GM21619 (cell line): ENCODE data around the gene MEGF10.
"Not testable (repeated sequence)": the region's sequence is repeated elsewhere in the genome, so short reads cannot be mapped to it uniquely, and the experiment has no call there.

ENCODE experiments used
- ATAC-seq: cut with Tn5 transposase; IDR thresholded peaks from one replicate; pipeline ENCODE4 v1.9.1; 2021; ENCODE audit not compliant: unreplicated experiment

Gene MEGF10

DNA sequence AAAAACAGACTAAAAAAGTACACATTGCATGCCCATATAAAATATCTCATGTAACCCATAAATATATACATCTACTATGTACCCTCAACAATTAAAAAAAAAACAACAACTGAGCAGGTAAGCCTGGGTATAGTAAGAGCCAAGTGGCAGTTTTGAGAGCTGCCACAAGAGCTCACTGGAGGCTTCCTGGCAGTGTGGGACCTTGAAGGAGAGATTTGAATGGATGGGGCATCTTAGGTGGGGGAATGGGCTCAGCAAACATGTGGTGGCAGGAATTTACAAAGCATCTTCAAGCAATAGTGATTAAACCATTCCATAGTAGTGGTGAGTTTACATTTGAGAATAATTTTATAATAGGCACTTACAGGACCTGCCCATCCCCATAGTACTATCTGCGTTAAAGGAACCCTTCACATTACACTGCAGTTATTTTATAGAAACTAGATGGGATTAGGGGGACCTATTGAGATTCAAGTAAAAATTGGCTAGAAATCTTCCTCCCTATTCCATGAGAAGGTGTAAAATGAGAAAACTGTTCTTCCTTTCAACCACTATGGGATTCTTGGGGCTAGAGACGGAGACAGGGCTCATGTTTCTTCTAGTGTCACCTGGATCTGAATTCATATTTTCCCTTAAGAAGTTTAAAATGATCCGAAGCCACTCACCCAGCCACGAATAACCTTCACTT lies 6.9 kb downstream of the MEGF10 start:
- ATAC-seq = no peak

DNA sequence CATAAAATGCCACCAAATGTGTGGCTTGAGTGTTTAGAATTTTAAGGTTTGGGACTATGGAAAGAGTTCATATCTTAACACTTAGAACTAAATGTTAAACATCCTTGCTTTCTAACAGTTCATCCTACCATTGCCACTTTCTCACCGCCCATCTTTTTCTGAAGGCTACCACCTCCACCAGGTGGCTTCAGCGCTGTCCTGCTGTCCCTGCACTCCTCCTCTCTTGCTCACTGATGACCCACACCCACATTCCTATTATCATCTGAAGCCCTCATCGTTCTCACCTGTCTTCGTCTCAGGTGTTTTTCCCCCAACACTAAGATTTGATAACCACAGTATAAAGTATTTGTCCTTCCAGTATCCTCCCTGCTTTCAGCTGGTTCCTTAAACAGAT lies 7.4 kb downstream of the MEGF10 start:
- no peak for ATAC-seq

DNA sequence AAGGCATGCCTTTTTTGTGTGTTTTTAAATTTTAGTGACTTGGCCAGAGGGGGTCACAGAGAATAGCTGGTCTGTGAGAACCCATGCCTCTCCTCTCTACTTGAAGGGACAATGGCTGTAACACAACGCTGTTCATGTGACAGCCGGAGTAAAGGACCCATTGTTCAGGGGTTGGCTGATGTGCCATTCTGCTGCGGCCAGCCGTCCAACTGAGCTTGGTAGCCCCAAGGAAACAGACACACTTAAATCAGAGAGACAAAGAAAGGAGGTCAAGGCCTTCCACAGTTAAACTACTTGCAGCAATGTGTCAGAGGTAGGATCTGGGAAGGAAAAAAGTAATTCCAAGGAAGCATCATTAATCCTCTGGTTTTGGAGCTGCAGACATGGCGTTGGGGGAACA lies 8.1 kb downstream of the MEGF10 start:
- no peak for ATAC-seq

DNA sequence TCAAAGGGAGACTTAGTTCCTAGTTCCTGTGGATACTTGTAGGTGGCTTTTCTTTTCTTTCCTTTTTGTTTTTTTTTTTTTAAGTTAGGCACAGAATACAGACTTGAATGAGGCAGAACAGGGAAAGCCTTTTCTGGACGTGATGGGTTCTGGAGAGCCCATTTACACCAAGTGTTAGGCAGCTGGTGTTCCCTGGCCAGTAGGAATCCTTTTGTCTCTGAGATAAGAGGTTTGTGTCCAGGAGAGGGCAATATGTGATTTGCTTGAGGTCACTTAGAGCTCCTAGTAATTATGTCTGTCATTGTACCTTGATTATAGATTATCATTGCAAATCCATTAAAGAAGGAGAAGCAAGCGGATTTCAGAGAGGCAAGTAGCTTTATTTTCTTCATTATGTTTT lies 9.1 kb downstream of the MEGF10 start:
- no peak for ATAC-seq

DNA sequence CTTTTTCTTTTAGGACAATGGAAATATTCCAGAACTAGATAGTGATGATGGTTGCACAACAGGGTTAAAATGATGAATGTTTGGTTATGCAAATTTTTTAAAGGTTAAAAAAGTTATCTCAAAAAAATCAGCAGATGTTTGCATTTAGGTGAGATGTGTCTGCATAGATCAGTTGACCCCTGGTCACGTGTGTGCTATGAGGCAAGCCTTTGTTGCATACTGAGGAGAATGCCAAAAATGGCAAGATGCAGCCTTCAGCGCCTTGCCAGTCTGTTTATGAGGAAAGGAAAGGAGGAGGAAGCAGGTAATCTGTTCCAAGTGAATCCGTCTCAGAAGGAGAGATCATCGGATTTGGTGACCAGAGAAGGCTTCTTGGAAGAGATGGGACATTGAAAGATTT lies 11.9 kb downstream of the MEGF10 start:
- ATAC-seq = no peak

DNA sequence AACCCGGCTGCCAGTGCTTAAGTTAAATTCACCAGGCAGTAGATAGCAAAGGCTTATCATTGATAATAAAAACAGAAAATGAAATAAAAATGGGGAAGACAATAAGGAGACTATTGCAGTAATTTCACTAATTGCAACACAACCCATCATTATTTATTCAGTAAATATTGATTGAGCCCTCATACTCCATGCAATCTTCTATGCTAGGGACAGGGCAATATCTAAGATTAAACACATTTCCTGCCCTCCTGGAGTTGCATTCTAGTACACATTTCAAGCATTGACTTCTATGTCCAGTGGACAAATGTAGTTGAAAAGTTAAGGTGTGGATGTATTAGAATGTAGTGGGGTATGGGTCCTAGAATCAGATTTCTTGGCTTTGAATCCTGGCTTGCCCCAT lies 12.8 kb downstream of the MEGF10 start:
- no peak for ATAC-seq

DNA sequence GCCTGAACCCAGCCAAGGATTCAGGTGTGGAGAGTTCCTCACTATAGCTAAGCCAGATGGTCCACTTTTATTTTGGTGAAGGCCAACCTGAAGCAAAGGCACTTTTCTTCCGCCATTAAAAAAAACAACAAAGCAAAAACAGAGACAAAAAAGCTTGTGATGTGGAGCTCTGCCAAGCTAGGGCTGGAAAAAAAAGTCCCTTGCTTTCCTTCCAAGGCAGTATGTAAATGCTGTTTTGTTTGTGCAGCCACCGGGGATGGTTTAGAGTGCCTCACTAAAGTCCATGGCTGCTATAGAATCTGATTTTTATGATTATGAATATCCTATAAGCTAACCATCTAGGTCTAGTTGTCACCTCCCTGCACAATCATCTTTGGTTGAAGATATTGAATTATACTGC lies 14.9 kb downstream of the MEGF10 start:
- no peak for ATAC-seq

DNA sequence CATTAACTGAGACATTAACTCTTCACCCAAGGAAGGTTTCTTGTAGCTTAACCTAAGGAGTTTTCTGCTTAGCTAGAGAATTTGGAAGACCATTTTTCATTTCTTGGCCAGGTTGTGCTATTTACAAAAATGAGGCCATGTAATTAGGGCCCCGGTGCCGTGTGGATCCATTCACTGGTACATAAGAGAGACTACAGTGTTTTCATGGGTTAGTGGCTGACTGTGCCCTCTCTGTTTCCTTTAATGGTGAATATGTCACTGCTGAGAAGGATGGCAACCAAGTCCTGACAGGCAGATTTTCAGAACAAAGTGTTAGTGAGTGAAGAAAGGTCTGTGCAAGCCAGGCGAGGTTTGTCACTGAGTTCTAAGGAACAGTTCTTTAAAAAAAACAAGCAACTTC lies 15.4 kb downstream of the MEGF10 start:
- no peak for ATAC-seq

DNA sequence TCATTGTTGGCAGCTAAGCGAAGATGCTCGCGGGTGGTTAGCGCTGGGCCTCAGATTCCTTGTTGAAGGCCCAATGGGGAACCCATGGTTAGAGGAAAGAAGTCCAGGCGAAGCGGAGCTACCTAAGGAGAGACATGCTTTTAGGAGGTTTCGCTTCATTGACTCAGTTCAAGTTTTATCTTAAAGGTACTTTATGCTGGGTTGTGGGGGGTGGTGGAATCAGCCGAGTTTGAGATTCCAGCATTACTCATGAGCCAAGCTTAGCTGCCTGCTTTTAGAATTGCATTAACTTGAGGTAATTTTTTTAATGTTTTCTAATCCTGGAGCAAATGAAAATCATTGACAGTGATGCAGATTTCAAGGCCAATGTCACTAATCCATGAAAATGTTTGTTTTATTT lies 16.1 kb downstream of the MEGF10 start:
- no peak for ATAC-seq

DNA sequence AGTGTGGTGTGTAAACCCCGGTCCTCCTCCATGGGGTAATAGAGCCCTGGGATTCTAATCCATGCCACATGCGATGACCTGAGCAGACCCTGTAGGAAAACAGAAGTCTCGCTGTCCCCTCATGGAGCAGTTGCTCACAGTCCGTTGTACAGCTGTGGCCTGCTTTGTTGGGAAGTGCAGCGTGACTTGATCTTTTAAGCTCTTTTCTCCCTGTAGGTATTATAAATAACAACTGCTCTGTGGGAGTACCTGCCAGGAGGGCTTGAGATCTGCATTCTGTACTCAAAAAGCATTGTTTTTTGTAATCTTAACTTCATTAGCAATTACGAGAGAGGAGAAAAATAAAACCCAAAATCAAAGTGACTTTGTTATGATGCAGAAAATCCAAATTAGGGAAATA lies 17.3 kb downstream of the MEGF10 start:
- ATAC-seq = no peak

DNA sequence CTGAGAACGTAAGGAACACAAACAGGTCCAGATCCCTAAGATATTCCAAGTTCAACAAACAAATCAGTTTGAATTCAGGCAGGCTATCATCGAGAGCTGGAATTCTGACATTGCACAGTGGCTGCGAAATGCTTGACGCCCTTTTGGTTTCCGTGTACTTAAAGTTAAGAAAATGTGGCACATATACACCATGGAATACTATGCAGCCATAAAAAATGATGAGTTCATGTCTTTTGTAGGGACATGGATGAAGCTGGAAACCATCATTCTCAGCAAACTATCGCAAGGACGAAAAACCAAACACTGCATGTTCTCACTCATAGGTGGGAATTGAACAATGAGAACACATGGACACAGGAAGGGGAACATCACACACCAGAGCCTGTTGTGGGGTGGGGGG lies 17.7 kb downstream of the MEGF10 start:
- not testable (repeated sequence) for ATAC-seq

DNA sequence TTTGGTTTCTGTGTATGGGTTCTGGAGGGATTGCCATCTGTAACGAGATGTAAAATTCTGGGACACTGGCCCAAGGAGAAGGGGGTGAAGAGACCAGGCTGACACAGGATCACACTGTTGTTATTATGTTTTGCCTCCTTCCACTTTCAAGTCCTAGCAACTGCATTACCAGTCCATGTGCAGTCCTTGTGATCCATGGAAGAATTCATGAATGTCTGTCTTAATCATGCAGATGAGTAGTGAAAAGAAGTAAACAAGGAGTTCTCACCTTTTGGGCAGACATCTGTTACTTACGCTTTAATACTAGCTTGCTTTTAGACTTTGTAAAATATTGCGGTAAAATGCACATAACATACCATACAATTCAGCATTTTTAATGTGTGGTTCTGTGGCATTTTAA lies 18.3 kb downstream of the MEGF10 start:
- ATAC-seq = no peak

DNA sequence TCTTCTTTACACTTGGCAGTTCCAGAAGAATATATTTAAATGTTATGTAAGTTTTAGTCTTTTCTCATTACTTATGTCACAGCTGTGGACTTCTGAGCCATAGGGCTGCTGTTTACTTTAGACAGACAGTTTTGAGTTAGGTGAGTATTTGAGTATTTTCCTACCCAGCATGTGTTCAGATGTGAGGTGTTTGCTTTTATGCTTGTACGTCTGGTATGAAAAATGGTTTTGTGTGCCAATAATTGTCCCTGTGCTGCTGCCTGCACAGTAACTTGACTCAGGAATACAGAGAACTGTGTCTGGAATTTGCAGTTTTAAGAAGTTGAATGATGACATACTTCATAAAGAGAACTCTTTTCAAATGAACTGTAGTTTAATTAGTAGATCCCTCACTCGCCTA lies 20.8 kb downstream of the MEGF10 start:
- no peak for ATAC-seq

DNA sequence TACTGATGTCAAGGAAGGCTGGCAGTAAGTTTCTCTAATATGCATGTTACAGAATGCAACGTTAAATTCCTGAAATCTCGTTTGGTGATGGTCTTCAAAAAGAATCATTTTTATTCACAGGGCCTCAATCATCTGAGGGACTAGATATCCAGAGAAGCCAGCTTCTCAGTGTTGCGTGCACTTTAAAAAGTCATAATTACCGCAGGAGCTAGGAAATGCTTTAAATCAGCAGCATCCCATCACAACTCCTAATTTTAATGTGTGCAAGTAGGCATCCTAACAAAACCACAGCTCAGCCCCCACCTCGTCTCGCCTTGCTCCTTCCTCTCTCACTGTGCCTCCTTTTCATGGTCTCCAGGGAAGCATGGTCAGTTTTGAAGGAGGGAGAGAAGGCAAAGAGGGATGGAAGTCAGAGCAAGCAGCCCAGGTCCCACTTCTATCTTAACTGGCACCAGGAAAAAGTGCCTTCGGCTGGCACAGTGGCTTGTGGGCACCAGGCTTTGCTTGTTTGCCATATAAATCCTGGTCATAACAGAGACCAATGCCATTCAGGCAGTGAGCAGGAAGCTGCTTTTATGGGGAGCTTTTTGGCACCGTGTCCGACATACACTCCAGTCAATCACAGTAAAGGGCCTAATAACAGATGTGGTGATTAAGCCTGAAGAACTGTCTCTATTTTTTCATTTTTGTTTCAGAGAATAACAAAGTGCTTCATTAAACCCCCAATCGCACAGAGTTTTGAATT lies 21.4 kb downstream of the MEGF10 start:
- no peak for ATAC-seq

DNA sequence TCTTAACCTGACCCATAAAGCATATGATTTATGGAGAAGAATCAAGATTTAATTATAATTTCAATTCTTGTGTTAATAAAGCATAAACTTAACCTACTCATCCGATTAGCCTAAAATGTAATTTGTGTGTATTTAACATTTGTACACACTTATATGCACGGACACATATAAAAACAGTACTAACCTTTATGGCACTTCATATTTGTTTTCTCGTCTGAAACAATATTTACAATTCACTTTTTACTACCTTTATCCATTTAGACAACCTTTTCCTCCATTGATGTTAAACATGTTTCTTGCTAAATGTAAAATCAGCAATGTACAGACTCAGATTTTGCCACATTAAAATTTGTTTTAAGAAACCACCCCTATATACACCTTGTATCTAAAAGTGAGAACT lies 22.8 kb downstream of the MEGF10 start:
- no peak for ATAC-seq

DNA sequence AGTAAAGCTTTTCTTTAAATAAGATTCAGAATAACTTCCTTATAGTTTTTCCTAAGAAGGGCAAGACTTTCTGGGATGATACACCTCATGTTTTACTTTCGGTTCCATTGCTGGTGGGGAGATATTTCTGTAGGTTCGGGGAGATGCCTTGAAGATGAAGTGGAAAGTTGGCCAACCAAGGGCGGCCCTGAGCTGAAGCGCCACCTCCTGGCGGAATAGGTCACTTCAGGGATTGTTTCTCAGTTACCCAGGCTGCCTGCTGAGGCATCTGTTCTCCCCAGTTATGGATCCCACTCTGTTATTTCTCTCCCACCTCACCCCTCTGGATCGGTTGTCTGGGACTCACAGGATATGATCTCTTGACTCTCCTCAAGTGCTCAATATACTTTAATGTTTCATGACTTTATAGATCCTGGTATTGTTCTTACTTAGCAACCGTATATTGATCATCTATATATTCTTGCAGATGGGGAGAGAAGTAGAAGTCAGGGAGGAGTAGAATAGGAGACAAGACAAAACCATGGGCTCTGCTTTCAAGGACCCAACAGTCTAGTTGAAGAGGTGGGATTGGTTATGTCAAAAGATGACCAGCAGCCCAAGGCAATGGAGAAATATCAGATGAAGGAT lies 23.4 kb downstream of the MEGF10 start:
- ATAC-seq = peak; percentile 99

DNA sequence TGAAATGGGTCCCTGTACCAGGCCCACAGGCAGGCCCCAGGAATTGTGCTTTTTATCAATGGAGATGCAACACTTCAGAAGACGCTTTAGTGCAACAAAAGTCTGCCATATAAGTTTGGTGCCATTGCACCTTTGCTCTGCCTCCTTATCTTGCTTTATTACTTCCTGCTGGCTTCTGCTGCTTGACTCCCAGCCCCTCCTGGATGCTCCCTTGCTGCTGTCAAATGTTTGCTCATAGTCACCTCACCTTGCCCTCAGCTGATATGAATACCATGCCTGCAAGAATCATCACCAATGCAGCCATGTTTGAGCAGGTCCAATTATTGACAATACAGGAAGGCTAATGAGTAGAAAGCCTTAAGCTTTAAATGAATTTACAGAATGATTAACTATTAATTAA lies 25.4 kb downstream of the MEGF10 start:
- ATAC-seq = no peak

DNA sequence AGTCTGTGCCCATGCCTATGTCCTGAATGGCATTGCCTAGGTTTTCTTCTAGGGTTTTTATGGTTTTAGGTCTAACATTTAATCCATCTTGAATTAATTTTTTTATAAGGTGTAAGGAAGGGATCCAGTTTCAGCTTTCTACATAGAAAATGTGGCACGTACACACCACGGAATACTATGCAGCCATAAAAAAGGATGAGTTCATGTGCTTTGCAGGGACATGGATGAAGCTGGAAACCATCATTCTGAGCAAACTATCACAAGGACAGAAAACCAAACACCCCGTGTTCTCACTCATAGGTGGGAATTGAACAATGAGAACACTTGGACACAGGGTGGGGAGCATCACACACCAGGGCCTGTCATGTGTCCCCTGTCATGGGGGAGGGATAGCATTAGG lies 26.8 kb downstream of the MEGF10 start:
- ATAC-seq = not testable (repeated sequence)

DNA sequence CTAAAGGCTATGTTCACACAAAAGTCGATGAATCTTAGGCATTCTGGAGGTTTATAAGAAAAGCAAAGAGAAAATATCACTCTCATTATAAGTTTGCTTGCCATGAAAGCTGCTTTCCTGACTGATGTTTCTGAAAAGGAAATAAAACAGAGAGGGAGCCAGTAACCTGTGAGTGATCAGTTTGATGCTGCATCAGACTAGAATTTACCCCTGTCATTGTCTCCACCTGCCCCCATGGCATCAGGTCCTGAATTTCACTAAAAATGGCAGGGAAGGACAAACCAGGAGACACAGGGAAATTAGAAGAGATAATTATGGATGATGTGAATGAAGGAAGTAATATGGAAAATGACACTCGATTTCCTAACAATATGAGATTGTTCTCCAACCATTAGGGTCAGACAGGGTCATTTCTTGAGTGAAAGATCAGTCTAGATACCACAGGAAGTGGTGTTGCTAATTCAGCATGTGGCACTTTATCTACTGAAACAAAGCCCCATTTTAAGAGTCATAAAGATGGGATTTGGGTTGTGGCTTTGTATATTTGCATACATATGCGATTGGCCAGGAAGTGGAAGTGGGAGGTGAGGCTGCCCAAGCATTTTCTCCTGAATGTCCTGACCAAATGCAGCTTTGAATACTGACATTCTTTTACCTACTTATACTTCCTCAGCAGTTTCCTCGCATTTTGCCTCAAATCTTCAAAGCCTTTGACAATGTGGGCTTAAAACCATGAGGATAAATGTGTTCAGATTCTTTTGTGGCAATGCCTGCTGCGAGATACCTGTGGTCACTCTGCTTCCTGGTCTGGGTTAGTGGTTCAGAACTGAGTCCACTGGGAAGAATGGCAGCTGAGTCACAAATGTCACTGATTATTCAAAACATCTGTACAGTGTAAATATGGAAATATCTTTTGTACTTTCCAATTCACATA lies 29.7 kb downstream of the MEGF10 start:
- ATAC-seq = peak; percentile 97

DNA sequence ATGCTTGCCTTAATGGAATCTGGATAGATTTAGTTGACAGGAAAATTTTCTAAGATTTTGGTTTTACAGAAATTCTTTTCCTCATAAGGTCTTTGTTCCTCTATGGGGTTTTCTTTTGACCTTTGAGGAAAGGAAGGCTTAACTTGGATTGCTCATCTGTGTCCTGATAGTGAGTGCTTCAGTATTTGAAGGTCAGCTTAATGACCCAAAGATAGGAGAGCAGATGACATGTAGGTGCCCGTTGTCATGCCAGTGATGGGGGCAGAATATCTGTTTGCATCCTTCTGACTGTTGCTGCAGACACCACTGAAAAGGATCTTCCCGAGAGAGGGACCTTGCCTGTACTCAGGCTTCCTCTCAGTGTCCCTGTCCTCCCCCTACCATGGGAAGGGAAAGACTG lies 30.9 kb downstream of the MEGF10 start:
- no peak for ATAC-seq

DNA sequence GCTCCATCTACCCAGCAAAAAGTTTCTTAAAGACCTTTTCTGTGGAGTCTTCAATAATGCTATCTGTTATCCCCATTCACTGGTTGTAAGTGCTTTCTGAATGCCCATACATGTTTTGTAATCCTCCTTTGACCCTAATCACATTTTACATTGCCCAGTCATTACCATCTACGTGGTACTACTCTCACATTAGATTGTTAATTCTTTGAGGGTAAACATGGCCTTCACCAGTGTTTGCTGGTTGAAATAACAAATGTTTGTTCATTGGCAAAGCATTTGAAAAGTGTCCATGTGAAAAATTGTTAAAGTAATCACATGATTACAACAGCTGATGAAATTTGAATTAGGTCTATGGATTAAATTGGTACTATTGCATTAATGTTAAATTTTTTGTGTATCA lies 31.8 kb downstream of the MEGF10 start:
- ATAC-seq = no peak
